Mesenchymal stem cell (in vitro differentiated cells and primary cell): ENCODE results near the gene SPG11.

ENCODE experiments used
- DNase-seq: peaks from one replicate; pipeline ENCODE4 v3.0.0-alpha.2; 2013
- H2AFZ ChIP-seq: one replicate; pipeline ENCODE4 v1.6.1; 2013; ENCODE audit warnings: low read depth, mild to moderate bottlenecking, control low read depth, inconsistent platforms, low read length, moderate library complexity
- H2AK5ac ChIP-seq: 2 replicates; pipeline ENCODE4 v1.6.1; 2013; ENCODE audit warnings: low read length, moderate library complexity, mild to moderate bottlenecking, inconsistent platforms; ENCODE audit not compliant: severe bottlenecking
- H2BK120ac ChIP-seq: one replicate; pipeline ENCODE4 v1.6.1; 2013; ENCODE audit warnings: low read depth, mild to moderate bottlenecking, inconsistent platforms, low read length, moderate library complexity
- H2BK12ac ChIP-seq, 2 experiments: one replicate each; pipeline ENCODE4 v1.6.1; 2013; ENCODE audit warnings: inconsistent platforms in 2 of 2, low read length in 2 of 2, mild to moderate bottlenecking in 2 of 2, moderate library complexity in 2 of 2, control low read depth in 1 of 2
- H2BK15ac ChIP-seq: one replicate; pipeline ENCODE4 v1.6.1; 2013; ENCODE audit warnings: mild to moderate bottlenecking, low read depth, inconsistent platforms; ENCODE audit not compliant: poor library complexity, severe bottlenecking
- H2BK5ac ChIP-seq: 2 replicates; pipeline ENCODE4 v1.6.1; 2013; ENCODE audit warnings: low read depth, mild to moderate bottlenecking, low read length, control low read depth, inconsistent platforms; ENCODE audit not compliant: poor library complexity, severe bottlenecking
- H3K14ac ChIP-seq, 2 experiments: one replicate each; pipeline ENCODE4 v1.6.1; 2013; ENCODE audit warnings: inconsistent platforms in 2 of 2, low read length in 2 of 2, control low read depth in 1 of 2, mild to moderate bottlenecking in 1 of 2, moderate library complexity in 1 of 2
- H3K18ac ChIP-seq, 2 experiments: one replicate each; pipeline ENCODE4 v1.6.1; 2013; ENCODE audit warnings: inconsistent platforms in 2 of 2, low read length in 2 of 2, control low read depth in 1 of 2, low read depth in 1 of 2, mild to moderate bottlenecking in 1 of 2
- H3K23ac ChIP-seq, 2 experiments: one replicate each; pipeline ENCODE4 v1.6.1; 2013; ENCODE audit warnings: inconsistent platforms in 2 of 2, low read length in 2 of 2, mild to moderate bottlenecking in 2 of 2, moderate library complexity in 2 of 2, control low read depth in 1 of 2
- H3K27ac ChIP-seq: 2 replicates; pipeline ENCODE4 v1.5.1; 2013; ENCODE audit warnings: mild to moderate bottlenecking, moderate library complexity, low read length, control low read depth, inconsistent platforms; ENCODE audit not compliant: poor library complexity, severe bottlenecking
- H3K27me3 ChIP-seq, 2 experiments: 2 replicates each; pipeline versions ENCODE4 v1.6.1 to v1.7.0; 2013; ENCODE audit warnings: low read length in 2 of 2, mild to moderate bottlenecking in 2 of 2, moderate library complexity in 2 of 2, control low read depth in 1 of 2, inconsistent platforms in 1 of 2; ENCODE audit not compliant: control insufficient read depth in 1 of 2, insufficient read depth in 1 of 2
- H3K36me3 ChIP-seq, 2 experiments: 2 replicates each; pipeline versions ENCODE4 v1.6.1 to v1.7.0; 2013; ENCODE audit warnings: low read length in 2 of 2, control low read depth in 1 of 2, inconsistent platforms in 1 of 2, low read depth in 1 of 2, mild to moderate bottlenecking in 1 of 2; ENCODE audit not compliant: insufficient read depth in 2 of 2, control insufficient read depth in 1 of 2
- H3K4ac ChIP-seq, 2 experiments: one replicate each; pipeline ENCODE4 v1.6.1; 2013; ENCODE audit warnings: inconsistent platforms in 2 of 2, low read length in 2 of 2, mild to moderate bottlenecking in 2 of 2, moderate library complexity in 2 of 2, control low read depth in 1 of 2, low read depth in 1 of 2
- H3K4me1 ChIP-seq: 2 replicates; pipeline ENCODE4 v1.6.1; 2013; ENCODE audit warnings: low read depth, low read length, control low read depth; ENCODE audit not compliant: control insufficient read depth, insufficient read depth
- H3K4me2 ChIP-seq: 2 replicates; pipeline ENCODE4 v1.6.1; 2013; ENCODE audit warnings: low read length, mild to moderate bottlenecking, inconsistent platforms; ENCODE audit not compliant: poor library complexity, severe bottlenecking
- H3K4me3 ChIP-seq, 2 experiments: 2 replicates each; pipeline versions ENCODE4 v1.5.1 to v1.7.0; 2013; ENCODE audit warnings: low read length in 2 of 2, mild to moderate bottlenecking in 2 of 2, control low read depth in 1 of 2, low read depth in 1 of 2; ENCODE audit not compliant: insufficient read depth in 1 of 2
- H3K79me1 ChIP-seq: replicated peaks from 2 replicates; pipeline ENCODE4 v1.6.1; 2013; ENCODE audit warnings: mild to moderate bottlenecking, control low read depth, low read length, inconsistent platforms; ENCODE audit not compliant: poor library complexity, severe bottlenecking
- H3K9ac ChIP-seq: 2 replicates; pipeline ENCODE4 v1.7.0; 2013; ENCODE audit warnings: mild to moderate bottlenecking, low read length, moderate library complexity
- H3K9me3 ChIP-seq: 2 replicates; pipeline ENCODE4 v1.7.0; 2013; ENCODE audit warnings: mild to moderate bottlenecking, low read length; ENCODE audit not compliant: control insufficient read depth
- H4K8ac ChIP-seq: one replicate; pipeline ENCODE4 v1.6.1; 2013; ENCODE audit warnings: inconsistent platforms, mild to moderate bottlenecking, low read length, moderate library complexity
- H4K91ac ChIP-seq: one replicate; pipeline ENCODE4 v1.6.1; 2013; ENCODE audit warnings: mild to moderate bottlenecking, low read length, inconsistent platforms
- WGBS: methylation state at CpG from one replicate; pipeline ENCODE4 v1.1.7; 2013; ENCODE audit warnings: mixed read lengths; 5-methylcytosine and 5-hydroxymethylcytosine counted together

Gene SPG11

GRCh38 chr15:44661576-44661975 is 1.9 kb downstream of the SPG11 start:
- no peak overlapping the region for H4K91ac ChIP-seq
- no peak overlapping the region for H3K4ac ChIP-seq
- H3K27ac ChIP-seq = no peak overlapping the region
- no peak overlapping the region for H2BK15ac ChIP-seq
- no peak overlapping the region for H3K4me2 ChIP-seq
- H2BK12ac ChIP-seq = no peak overlapping the region
- H3K9me3 ChIP-seq = no peaks in the 10 kb centered on the region
- H3K9ac ChIP-seq = peak overlapping the region; percentile 97
- H3K14ac ChIP-seq = no peak overlapping the region
- no peak overlapping the region for H2AFZ ChIP-seq
- H2AK5ac ChIP-seq = no peak overlapping the region
- H2BK5ac ChIP-seq = no peak overlapping the region
- no peak overlapping the region for H2BK120ac ChIP-seq
- peak overlapping the region in 1 of 2 experiments; percentile 91 for H3K4me3 ChIP-seq
- peaks cover 7% of the 10 kb centered on the region for H3K79me1 ChIP-seq
- no peak for DNase-seq
- H3K27me3 ChIP-seq = no peaks in the 10 kb centered on the region
- peaks cover 0 to 34% of the 10 kb centered on the region in 2 experiments for H3K36me3 ChIP-seq
- H3K23ac ChIP-seq = no peak overlapping the region
- no peak overlapping the region for H3K18ac ChIP-seq
- H4K8ac ChIP-seq = no peak overlapping the region
- H3K4me1 ChIP-seq = peaks cover 5% of the 10 kb centered on the region

GRCh38 chr15:44659056-44659455 is 4.4 kb downstream of the SPG11 start:
- Histone ChIP-seq H4K8ac (no peak overlapping the region), H2BK5ac (no peak overlapping the region), H4K91ac (no peak overlapping the region), H3K9me3 (no peaks in the 10 kb centered on the region), H3K4me2 (no peak overlapping the region), H2BK120ac (no peak overlapping the region), H3K23ac (no peak overlapping the region), H2AFZ (no peak overlapping the region), H3K9ac (no peak overlapping the region), H3K4me1 (peaks cover 5% of the 10 kb centered on the region), H2AK5ac (no peak overlapping the region), H2BK12ac (no peak overlapping the region), H3K18ac (no peak overlapping the region), H3K4me3 (no peak overlapping the region), H2BK15ac (no peak overlapping the region), H3K14ac (no peak overlapping the region), H3K27me3 (no peaks in the 10 kb centered on the region), H3K4ac (no peak overlapping the region), H3K36me3 (peaks cover 6 to 59% of the 10 kb centered on the region in 2 experiments), H3K79me1 (peaks cover 14% of the 10 kb centered on the region), H3K27ac (no peak overlapping the region)
- 100% methylated on average over 3 of the region's 3 CpGs for WGBS
- DNase-seq = no peak

GRCh38 chr15:44657378-44657777 is 6.1 kb downstream of the SPG11 start:
- H3K18ac ChIP-seq = no peak overlapping the region
- H2BK5ac ChIP-seq = no peak overlapping the region
- H3K27me3 ChIP-seq = no peaks in the 10 kb centered on the region
- peaks cover 9 to 74% of the 10 kb centered on the region in 2 experiments for H3K36me3 ChIP-seq
- H2AFZ ChIP-seq = no peak overlapping the region
- H2BK120ac ChIP-seq = no peak overlapping the region
- no peak overlapping the region for H2AK5ac ChIP-seq
- no peak overlapping the region for H4K8ac ChIP-seq
- DNase-seq = no peak
- H3K4me2 ChIP-seq = no peak overlapping the region
- H4K91ac ChIP-seq = no peak overlapping the region
- H3K14ac ChIP-seq = no peak overlapping the region
- H3K79me1 ChIP-seq = peaks cover 14% of the 10 kb centered on the region
- no peaks in the 10 kb centered on the region for H3K9me3 ChIP-seq
- H3K4ac ChIP-seq = no peak overlapping the region
- H3K4me1 ChIP-seq = peaks cover 2% of the 10 kb centered on the region
- no peak overlapping the region for H3K27ac ChIP-seq
- H3K9ac ChIP-seq = no peak overlapping the region
- H2BK12ac ChIP-seq = no peak overlapping the region
- no peak overlapping the region for H3K23ac ChIP-seq
- H3K4me3 ChIP-seq = no peak overlapping the region
- no peak overlapping the region for H2BK15ac ChIP-seq

- peaks cover 12% of the 10 kb centered on the region for H3K79me1 ChIP-seq
Observed at GRCh38 chr15:44656913-44657312, 6.5 kb downstream of the SPG11 start.

More at GRCh38 chr15:44656913-44657312, 6.5 kb downstream of the SPG11 start:
- no peak overlapping the region for H3K14ac ChIP-seq
- H2BK15ac ChIP-seq = no peak overlapping the region
- H3K27me3 ChIP-seq = no peaks in the 10 kb centered on the region
- H2BK12ac ChIP-seq = no peak overlapping the region
- no peak overlapping the region for H4K8ac ChIP-seq
- no peak overlapping the region for H3K23ac ChIP-seq
- H2BK120ac ChIP-seq = no peak overlapping the region
- H3K36me3 ChIP-seq = peaks cover 9 to 79% of the 10 kb centered on the region in 2 experiments
- H4K91ac ChIP-seq = no peak overlapping the region
- H3K27ac ChIP-seq = no peak overlapping the region
- H3K4me1 ChIP-seq = no peaks in the 10 kb centered on the region
- H3K9ac ChIP-seq = no peak overlapping the region
- WGBS = 93% methylated on average over 2 of the region's 3 CpGs
- no peak for DNase-seq
- no peaks in the 10 kb centered on the region for H3K9me3 ChIP-seq
- no peak overlapping the region for H2AFZ ChIP-seq
- H3K4ac ChIP-seq = no peak overlapping the region
- H2AK5ac ChIP-seq = no peak overlapping the region
- H3K4me3 ChIP-seq = no peak overlapping the region
- no peak overlapping the region for H2BK5ac ChIP-seq
- H3K4me2 ChIP-seq = no peak overlapping the region
- no peak overlapping the region for H3K18ac ChIP-seq
